ENCODE measurements around the gene RABEP2.
"Not testable (repeated sequence)": the region's sequence is repeated elsewhere in the genome, so short reads cannot be mapped to it uniquely, and the experiment has no call there.

RABEP2 gene

DNA sequence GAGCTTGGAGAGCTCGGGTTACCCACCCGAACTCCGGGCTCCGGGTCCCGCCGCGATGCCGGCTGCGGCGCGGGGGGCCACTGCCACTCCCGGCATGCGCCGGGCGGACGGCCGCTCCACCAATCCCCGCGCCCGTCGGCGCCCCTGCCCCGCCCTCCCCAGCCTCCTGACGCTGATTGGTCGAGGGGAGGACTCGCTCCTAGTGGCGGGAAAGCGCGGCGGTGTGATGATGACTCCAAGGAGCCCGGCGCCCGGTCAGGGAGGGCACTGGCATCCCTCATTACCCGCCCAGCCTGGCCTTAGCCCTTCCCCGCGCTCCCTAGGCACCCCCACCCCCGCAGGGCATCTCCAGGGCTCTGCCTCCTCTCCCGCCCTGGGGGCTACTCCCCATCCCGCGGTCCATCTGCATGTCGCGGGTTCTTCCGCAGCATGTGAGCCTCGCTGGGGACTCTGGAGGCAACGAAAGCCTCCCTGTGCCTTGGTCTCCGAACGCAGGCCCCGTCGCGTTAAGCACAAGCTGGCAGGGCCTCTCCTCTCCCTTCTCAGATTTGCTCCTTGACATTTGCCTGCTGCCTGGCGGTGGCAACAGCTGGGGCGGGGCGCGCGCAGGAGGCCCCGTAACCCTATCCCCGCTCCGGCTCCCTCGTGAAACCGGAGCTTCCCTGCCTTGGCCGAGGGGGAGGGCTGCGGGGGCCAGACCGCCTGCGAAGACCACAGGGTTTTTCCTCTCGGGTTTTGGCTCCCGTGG is 45.0 kb downstream of the RABEP2 start:
- DNase-seq (ENCODE audit: low spot score), result peak; percentile 65
- FAIRE-seq, result no peak

DNA sequence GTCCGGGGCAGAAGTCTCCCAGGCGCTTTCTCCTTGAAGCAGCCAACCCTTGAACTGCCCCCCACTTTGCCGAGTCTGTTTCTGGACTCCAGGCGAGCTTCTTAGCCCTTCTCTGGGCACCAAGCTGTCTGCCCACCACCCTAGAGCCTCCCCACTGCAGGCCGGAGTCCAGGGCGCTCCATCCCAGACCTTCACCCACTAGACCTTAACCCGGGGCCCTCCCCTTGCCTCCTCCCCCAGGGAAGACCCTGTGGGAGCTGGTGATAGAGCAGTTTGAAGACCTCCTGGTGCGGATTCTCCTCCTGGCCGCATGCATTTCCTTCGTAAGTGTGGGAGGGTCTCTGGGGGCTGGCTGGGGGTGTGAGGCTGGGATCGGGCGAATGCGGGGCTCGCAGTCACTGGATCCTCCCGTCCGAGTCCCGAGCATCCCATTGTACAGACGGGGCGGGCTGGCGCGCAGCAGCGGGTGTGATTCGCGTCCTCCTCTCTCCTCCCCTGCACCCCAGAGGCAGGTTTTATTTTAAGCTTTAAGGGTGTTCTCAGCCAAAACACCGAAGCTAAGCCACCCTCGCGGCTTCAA is 45.7 kb downstream of the RABEP2 start:
- no peak for DNase-seq (ENCODE audit: low spot score)
- no peak for FAIRE-seq

DNA sequence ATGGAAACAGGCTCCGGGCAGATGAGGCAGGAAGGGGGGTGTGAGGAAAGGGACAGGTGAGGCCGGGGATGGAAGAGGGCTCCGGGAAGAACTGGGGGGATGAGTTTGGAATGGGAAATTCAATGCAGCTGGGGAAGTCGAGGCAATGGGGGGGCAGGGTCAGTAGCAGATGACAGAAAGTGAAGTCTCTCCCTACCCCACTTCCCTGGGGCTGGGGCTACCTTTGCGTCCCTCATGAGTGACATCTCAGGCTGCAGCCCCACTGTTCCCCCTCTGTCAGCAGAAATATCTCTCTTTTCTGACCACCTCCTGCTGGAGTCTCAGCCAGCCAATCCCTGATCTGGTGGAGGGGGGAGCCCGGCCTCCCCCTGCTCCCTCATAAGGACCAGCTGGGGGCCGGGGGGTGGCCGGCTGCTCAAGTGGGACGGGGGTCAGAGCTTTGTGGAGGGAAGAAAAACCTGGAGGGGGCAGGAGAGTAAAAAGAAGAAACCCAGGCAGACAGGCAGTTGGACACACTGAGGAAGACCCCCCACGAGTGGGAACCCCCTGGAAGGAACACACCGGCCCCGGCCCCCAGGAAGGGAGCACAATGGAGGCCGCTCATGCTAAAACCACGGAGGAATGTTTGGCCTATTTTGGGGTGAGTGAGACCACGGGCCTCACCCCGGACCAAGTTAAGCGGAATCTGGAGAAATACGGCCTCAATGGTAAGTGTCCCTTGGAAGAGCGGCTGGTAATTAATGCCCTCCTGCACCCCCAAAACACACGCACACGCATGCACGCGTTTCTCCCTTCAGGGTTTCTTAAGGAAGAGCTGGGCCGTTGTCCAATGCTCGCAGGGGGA is 46.7 kb downstream of the RABEP2 start, which contains the start of gene ATP2A1:
Gene ATP2A1 (plus strand): TSS at position 406 of the 844 bp plus-strand sequence. CDS start 184 bp downstream, at position 590.
- FAIRE-seq, result no peak
- DNase-seq (ENCODE audit: low spot score), result no peak

DNA sequence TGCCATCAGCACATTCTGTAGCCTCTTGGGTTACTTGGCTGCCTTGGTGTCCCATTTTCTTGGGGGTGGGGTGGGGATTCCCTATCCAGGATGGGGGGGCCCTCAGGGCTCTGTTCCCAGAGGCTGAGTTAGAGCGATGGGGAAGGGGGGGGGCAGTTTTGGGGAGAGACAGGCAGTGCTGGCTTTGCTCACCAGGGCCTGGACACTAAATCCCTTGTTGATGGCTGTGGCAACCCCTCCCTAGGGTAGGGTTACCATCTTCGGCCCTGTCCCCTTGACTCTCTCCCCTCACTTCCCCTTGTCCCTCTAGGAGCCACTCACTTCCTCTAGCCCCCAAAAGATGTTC is 47.4 kb downstream of the RABEP2 start:
- DNase-seq (ENCODE audit: low spot score) (no peak), FAIRE-seq (no peak)

DNA sequence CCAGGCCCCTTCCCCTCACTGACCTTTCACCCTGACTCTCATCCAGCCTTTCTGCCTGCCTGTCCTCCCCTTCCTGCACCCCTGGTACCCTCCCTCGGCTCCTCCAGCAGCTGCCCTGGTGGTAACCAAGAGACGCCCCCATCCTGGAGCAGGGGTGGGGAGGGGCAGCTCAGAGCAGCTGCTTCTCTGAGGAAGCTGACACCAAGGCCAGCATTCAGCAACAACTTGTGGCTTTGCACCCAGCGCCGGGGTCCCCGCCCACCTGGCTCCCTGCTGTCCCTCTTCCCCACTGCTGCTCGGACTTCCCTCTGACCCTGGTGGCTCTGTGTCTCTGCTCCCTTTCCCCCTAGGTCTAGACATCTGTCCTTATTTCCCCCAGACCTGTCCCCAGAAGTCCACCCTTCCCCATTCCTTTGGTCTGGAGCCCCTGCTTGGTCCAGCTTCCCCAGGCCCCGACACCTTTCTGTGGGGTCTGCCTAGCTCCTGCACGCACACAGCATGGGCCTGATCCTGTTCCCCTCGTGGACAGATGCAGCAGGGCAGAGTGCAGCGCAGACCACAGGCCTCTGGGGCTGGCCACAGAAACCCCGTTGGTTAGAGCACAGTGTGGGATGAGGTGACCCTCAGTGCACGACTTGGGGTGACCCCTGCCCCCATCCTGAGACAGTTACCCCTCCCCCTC is 47.9 kb downstream of the RABEP2 start:
- FAIRE-seq (no peak), DNase-seq (ENCODE audit: low spot score) (no peak)

DNA sequence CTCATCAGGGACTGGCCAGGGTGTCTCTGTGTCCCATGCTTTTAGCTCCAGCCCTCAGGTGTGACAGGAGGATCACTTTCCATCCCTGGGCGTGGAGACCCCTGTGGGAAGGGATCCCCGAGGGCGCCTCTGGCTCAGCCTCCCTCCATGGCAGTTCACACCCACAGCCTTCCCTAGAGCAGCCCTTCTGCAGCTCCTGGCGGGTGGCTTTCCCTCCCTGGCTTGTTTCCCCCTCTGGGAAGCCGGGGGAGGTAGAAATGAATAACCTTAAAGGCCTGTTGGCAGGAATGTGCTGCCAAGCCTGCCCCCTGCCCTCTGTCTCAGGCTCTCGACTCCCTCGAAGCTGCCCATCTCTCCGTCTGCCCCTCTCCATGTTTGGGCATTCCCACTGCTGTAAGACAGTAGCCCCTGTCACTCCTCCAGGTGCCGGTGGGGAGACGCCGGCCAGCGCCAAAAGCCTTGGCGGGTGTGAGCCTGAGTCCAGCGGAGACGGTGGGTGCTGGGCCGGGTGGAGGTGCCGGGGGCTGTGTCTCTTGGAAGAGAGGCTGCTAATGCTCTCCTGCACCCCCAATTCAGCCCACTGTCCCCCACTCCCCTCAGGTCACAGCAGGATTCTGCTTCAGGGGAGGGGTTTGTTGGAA is 48.9 kb downstream of the RABEP2 start:
- FAIRE-seq, result no peak
- DNase-seq (ENCODE audit: low spot score), result no peak

DNA sequence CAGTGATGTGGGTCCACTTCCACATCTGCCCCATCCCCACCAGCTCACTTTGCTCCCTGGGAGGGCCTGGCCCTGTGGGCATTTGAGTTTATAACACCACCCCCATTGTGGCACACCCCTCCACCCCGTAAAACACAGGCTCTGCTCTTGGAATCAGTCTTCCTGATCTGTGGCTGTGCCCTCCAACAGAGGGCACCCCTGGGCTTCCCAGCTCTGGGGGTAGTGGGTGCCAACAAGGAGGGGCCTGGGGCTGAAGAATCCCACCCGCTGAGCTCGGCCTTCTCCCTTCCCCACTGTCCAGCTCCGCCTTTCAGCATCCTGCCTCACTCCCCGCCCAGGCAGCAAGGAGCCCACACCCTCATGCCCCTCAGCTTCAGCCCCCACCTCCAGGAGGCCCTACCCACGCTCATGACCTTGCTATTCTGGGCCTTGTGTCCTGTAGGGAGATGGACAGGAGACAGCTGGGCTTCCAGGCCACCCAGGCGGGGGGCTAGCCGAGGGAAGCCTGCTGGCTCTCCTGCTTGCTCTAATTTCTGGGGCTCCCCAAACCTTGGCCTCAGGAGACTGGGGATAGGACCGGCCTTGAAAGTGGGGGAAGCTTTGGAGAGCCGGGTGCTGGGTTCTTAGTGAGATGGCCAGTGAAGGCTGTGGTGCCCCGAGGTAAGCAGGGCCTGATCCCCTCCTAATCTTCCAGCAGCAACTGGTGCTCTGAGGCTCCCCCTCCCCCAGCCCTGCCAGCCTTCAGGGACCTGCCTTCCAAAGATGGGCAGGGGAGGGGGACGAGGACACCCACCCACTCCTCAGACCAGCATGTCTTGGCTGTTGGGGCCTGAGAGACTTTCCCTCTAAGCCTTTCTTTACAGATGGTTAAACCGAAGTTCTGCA is 49.7 kb downstream of the RABEP2 start:
- FAIRE-seq (no peak), DNase-seq (ENCODE audit: low spot score) (no peak)

DNA sequence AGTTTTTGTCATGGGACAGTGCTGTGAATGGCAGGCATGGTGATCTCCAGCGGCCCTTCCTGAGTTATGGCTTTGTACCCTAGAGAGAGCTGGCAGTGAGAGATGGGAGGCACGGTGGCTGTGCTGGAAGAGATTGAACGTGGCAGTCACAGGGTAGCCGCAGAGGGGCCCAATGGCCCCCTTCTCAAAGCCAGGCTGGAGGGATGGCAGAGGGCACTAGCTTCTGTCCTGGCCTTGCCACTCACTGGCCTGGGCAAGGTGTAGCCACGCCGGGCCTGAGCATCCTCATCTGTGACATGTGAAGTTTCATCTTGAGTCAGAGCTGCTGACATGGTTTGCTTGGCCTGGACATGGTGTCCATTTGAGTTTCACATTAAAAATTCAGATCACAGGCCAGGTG is 50.6 kb downstream of the RABEP2 start:
- FAIRE-seq (no peak), DNase-seq (ENCODE audit: low spot score) (no peak)

DNA sequence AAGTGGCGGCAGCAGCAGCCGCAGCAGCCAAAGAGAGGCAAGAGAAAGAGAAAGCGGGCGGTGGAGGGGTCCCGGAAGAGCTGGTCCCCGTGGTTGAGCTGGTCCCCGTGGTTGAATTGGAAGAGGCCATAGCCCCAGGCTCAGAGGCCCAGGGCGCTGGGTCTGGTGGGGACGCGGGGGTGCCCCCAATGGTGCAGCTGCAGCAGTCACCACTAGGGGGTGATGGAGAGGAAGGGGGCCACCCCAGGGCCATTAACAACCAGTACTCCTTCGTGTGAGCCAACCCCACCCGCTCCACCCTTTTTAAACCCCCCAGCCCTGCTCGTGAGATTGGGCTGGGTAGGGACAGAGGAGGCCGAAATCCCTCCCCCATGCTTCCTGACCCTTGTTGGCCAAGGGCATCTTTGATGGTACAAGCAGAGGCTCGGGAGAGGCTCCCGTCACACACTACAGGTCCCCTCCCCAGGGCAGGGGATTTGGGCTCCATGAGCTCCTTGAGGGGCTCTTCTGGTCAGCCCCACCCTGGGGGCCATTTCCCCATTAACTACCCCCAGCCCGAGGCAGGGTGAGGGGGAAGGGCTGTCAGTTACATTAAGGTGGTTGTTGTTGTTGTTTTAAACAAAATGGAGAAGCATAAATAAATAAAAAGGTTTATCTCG is 51.4 kb downstream of the RABEP2 start:
- no peak for DNase-seq (ENCODE audit: low spot score)
- FAIRE-seq, result no peak

DNA sequence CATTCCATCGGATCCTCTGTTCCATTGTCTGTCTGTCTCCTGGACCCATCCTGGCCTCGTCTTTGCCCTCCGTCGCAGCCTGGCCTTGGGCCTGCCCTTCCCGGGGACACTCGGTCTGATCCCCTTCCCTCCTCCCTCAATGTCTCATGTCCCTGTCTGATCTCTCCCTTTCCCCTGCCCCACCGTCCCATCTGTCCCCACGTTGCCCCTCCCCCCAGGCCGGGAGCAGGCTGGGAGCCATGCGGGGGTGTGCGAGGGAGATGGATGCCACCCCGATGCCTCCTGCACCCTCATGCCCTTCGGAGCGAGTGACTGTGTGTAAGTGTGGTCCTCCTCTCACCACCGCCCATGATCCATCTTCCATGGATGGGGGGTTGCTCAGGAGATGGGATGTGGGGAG is 52.1 kb downstream of the RABEP2 start:
- no peak for DNase-seq (ENCODE audit: low spot score)
- no peak for FAIRE-seq

DNA sequence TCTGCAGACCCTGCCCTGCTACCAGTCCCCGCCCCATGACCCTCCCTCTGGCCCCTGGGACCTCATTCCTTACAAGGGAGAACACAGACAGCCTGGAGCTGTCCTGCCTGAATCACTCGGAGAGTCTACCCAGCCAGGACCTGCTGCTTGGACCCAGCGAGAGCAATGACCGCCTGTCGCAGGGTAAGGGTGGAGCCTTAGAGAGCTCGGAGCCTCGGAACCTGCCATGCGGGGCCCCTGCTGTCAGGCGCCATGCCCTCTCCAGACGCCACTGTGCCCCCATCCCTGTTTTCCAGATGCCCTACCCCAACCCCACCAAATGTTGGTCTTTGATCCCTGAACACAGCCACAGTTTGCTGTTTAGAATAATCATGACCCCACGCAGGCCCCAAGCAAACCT is 55.8 kb downstream of the RABEP2 start:
- FAIRE-seq (no peak), DNase-seq (ENCODE audit: low spot score) (no peak)

DNA sequence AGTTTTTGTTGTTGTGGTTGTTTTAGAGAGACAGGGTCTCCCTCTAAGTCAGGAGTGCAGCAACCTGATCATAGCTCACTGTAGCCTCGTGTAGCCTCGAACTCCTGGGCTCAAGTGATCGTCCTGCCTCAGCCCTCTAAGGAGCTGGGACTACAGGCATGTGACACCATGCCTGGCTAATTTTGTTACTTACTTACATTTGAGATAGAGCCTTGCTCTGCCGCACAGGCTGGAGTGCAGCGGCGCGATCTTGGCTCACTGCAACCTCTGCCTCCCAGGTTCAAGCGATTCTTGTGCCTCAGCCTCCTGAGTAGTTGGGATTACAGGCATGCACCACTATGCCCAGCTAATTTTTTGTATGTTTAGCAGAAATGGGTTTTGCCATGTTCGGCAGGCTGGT is 57.4 kb downstream of the RABEP2 start:
- not testable (repeated sequence) for DNase-seq (ENCODE audit: low spot score); FAIRE-seq

DNA sequence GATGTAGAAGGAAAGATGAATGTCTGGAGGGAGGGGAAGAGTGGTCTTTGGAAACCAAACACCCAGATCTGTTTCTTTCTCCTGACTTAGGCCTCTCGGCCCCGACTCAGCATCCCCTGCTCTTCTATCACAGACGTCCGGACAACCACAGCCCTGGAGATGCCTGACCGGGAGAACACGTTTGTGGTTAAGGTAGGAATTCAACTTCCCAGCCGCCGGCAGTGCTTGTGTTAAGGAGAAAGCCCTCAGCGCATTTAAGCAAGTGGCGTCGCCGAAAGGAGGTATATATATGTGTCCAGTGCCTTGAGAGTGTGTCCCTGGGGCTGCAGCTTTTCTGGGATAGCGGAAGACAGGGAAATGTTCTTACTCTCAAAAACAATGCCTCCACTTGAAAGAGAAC is 57.8 kb downstream of the RABEP2 start:
- no peak for DNase-seq (ENCODE audit: low spot score)
- no peak for FAIRE-seq

DNA sequence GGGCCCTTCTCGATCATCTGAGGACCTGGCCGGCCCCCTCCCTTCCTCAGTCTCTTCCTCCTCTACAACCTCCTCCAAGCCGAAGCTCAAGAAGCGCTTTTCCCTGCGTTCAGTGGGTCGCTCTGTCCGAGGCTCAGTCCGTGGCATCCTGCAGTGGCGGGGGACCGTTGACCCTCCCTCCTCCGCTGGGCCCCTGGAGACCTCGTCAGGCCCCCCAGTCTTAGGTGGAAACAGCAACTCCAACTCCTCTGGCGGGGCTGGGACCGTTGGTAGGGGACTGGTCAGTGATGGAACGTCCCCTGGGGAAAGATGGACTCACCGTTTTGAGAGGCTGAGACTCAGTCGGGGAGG is 58.6 kb downstream of the RABEP2 start:
- no peak for FAIRE-seq
- DNase-seq (ENCODE audit: low spot score), result no peak

DNA sequence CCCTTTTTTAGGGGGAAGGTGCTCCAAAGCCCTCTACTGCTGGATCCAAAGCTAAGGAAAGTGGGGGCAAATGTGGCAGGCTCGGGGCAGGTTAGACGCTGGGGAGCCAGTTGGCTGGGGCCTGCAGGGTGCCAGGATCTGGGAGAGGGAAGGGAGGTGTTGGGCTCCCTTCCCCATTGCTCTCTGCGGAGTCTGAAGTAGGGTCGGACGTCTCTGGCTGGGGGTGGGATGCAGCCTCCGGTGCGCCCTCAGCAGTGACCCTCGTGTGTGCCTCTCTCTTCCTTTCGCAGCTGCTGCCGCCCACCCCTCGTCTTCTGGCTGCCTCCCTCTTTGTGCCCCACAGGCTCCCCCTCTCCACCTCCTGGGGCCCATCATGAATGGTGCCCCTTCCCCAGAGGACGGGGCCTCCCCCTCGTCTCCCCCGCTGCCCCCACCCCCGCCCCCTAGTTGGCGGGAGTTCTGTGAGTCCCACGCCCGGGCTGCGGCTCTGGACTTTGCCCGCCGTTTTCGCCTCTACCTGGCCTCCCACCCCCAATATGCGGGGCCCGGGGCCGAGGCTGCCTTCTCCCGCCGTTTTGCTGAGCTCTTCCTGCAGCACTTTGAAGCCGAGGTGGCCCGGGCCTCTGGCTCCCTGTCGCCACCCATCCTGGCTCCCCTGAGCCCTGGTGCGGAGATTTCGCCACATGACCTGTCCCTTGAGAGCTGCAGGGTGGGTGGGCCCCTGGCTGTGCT is 59.1 kb downstream of the RABEP2 start:
- DNase-seq (ENCODE audit: low spot score) (no peak), FAIRE-seq (no peak)

DNA sequence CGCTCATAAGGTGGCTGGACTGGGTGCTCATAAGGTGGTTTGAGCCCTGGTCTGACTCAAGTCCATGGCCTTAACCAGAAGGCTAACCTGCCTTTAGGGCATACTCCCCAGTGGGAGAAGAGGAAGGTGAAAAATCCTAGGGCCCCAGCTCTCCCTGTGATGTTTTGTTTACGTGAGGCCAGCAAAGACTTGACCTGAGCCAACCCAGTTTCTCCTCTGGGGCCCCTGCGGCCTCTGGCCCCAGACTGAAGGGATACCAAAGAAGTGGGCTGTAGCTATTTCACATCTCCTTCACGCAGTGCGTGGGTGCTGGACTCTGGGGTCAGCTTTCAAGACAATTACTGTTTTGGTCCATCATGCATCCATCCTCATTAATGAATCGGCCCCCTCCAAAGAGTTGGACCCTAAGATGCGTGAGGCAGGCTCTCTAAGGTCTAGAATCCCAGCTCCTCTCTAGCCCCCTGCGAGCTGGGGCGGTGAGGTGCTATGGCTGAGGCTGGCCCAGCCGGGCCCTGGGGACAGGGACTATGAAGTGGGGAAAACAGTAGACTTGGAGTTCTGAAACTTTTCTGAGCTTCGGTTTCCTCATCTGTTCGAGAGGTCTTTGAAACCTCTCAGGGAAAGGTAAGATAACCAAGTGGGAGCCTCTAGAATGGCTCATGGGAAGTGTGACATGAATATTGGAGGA is 59.9 kb downstream of the RABEP2 start:
- FAIRE-seq (no peak), DNase-seq (ENCODE audit: low spot score) (no peak)

DNA sequence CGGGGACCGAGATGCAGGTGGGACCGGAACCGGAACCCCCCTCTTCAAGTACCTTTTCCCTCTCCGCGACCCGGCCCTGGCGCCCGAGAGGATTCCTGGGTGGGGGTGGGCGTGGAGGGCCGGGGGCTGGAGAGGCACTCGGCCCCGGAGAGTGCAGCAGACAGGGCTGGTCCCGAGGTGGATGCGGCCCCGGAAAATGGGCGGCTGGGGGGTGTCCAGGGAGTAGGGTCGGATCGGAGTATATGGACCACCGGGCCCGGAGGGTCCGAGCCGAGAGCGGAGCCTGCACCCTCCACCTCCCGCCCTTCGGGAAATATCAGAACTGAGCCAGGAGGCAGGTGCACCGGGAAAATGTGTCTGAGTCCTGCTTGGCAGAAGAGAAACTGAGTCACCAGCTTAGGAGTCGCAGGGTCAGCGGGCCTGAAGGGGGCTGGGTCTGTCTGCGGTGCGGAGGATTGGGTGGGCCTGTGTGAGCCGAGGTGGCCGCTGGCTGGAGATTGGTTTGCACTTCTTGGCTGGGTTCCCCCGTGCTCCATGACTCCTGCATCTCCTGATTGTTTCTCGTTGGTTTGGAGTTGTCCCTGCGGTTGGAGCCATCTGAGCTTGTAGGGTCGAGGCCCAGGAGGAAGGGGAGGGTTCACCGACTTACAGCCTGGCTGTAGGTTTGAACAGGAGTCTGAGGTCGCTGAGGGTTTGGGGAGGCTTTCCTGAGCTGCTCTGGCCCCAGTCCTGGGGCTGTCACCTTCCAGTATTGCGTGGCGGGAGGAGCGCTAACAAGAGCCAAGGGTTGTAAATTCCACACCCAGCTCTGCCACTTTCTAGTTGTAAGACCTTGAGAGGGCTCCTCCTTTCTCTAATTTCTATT is 60.9 kb downstream of the RABEP2 start:
- FAIRE-seq (no peak), DNase-seq (ENCODE audit: low spot score) (no peak)

DNA sequence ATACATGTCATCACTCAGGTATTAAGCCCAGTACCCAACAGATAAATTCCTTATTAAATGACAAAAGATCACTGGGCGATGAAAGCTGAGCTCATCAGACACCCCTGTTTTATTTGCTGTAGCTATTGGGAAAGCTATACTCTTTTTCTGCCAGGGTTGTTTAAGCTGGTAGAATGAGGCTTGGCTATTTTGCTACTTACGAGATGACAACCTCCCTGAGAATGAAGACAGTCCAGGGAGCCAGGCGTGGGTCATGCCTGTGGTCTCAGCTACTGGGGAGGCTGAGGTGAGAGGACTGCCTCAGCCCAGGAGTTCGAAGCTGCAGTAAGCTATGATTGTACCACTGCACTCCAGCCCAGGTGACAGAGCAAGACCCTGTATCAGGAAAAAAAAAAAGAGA is 65.7 kb downstream of the RABEP2 start:
- FAIRE-seq (no peak), DNase-seq (ENCODE audit: low spot score) (no peak)

All from RCC 7860 (cell line).